Lower leg skin (tissue), 4 donors: ENCODE data around the gene CBFA2T3. TPM values are rescaled to one million over a fixed set of nuclear protein-coding genes. Genes with fewer than 3 reads are reported as not detected.

ENCODE experiments used
- DNase-seq, 2 donors: peaks; one replicate each; pipeline ENCODE4 v3.0.0-alpha.2; 2019; ENCODE audit warnings: low spot score in 2 of 2
- H3K4me3 ChIP-seq: fragments of 200-600 bp; sonication (generic); 2 replicates; pipeline ENCODE4 v1.5.1; 2017; ENCODE audit warnings: mild to moderate bottlenecking, low read depth; ENCODE audit not compliant: poor library complexity, severe bottlenecking
- CTCF ChIP-seq, 3 donors: fragments of 450-650 bp; IDR thresholded peaks; one replicate each; pipeline ENCODE4 v1.5.1; 2016; ENCODE audit warnings: antibody characterized with exemption in 3 of 3, mild to moderate bottlenecking in 3 of 3, moderate library complexity in 2 of 3
- POLR2A ChIP-seq, 2 donors: fragments of 450-650 bp; IDR thresholded peaks; one replicate each; pipeline ENCODE4 v1.6.1; 2016 to 2017; ENCODE audit warnings: antibody characterized with exemption in 2 of 2, mild to moderate bottlenecking in 1 of 2, moderate library complexity in 1 of 2
- WGBS, 2 donors: methylation state at CpG; one replicate each; pipeline ENCODE4 v1.1.5; 2018; 5-methylcytosine and 5-hydroxymethylcytosine counted together
- intact Hi-C: fragments of 100-400 bp; cut with DNase I; formaldehyde crosslinking; loops from one replicate; pipeline ENCODE4 v1.15.0; 2023; ENCODE audit warnings: low total_unique reads
- total RNA-seq, 4 donors: library from RNA; depleted of rRNA; stranded (reverse); fragments of >200 nt; gene quantifications; one replicate each; pipeline ENCODE4 v1.1.0, GENCODE V29; 2016

Gene CBFA2T3
- total RNA-seq, 4 donors from 2014 or later, result 0.93 to 4.4 (median 2.9) TPM

- intact Hi-C loops, result loop anchor here (5.0 kb wide), 1 partner anchor 226 kb away; no protein-coding TSS in a partner anchor
- peak overlapping the region; percentile 33 for H3K4me3 ChIP-seq
- TF ChIP-seq POLR2A (IDR thresholded peaks at IDR 0.05) (no peak), CTCF (IDR thresholded peaks at IDR 0.05) (no peak)
- DNase-seq, result no peak
- 0% methylated on average over 16 of the region's 152 CpGs; no CpG with 5 or more reads in 1 of the 2 donors for WGBS, 2 donors
Observed at GRCh38 chr16:88940862-88941817, 35.9 kb downstream of the CBFA2T3 start.

- WGBS, 2 donors, result 6% methylated on average over 7 to 41 of the region's 73 CpGs
- peak overlapping the region; percentile 33 for H3K4me3 ChIP-seq
- intact Hi-C loops, result loop anchor here (5.0 kb wide), 2 partner anchors 227 to 1813 kb away; no protein-coding TSS in a partner anchor
- TF ChIP-seq CTCF (IDR thresholded peaks at IDR 0.05) (no peak), POLR2A (IDR thresholded peaks at IDR 0.05) (no peak)
- DNase-seq, result no peak
Observed at GRCh38 chr16:88939972-88940861, 36.8 kb downstream of the CBFA2T3 start.

GRCh38 chr16:88939245-88939971, 37.6 kb downstream of the CBFA2T3 start:
- WGBS, 2 donors, result 23 to 27% methylated on average over 29 to 32 of the region's 34 CpGs
- no peak overlapping the region for H3K4me3 ChIP-seq
- intact Hi-C loops, result loop anchor here (5.0 kb wide), 1 partner anchor 1812 kb away; no protein-coding TSS in a partner anchor
- TF ChIP-seq CTCF (IDR thresholded peaks at IDR 0.05), result no peak
- no peak for TF ChIP-seq POLR2A (IDR thresholded peaks at IDR 0.05)
- no peak for DNase-seq

- intact Hi-C loops, result loop anchor here (5.0 kb wide), 1 partner anchor 1812 kb away; no protein-coding TSS in a partner anchor
- DNase-seq, result no peak
- 13 to 32% methylated on average over 15 of the region's 15 CpGs for WGBS, 2 donors
- TF ChIP-seq POLR2A (IDR thresholded peaks at IDR 0.05), result no peak
- no peak for TF ChIP-seq CTCF (IDR thresholded peaks at IDR 0.05)
- H3K4me3 ChIP-seq, result no peak overlapping the region
Observed at GRCh38 chr16:88938777-88939244, 38.2 kb downstream of the CBFA2T3 start.
